ENCODE results near the gene PPP1R12C.
"Not testable (repeated sequence)": the region's sequence is repeated elsewhere in the genome, so short reads cannot be mapped to it uniquely, and the experiment has no call there.

Gene PPP1R12C

DNA sequence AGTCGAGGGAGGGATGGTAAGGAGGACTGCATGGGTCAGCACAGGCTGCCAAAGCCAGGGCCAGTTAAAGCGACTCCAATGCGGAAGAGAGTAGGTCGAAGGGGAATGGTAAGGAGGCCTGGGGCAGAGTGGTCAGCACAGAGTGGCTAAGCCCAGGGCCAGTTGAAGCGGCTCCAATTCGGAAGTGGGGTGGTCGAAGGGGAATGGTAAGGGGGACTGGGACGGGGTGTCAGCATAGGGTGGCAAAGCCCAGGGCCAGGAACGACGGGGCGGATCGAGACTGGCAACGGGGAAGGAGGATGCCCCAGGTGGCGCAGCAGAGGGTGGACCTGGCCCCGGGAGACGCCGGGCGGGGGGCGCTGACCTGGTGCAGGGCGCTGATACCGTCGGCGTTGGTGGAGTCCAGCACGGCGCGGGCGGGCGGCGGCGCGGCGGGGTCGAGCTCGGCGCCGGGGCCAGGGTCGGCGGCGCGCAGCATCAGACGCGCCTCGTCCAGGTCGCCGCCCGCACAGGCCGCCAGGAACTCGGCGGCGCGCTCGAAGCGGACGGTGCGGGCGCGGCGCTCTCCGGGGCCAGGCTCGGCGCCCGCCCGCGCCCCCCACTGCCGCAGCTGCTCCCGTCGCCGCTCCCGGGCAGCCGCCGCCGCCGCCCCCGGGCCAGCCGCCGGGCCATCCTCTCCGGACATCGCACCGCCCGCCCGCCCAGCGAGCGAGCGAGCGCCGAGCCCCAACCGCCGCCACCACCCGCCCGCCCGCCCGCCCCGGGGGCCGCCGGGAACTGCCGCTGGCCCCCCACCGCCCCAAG is at the start of gene PPP1R12C:
Gene PPP1R12C, minus strand, starts transcription at position 779 of the 804 bp plus-strand sequence. Its CDS starts 94 bp downstream, at position 685.
- no peak for DNase-seq

DNA sequence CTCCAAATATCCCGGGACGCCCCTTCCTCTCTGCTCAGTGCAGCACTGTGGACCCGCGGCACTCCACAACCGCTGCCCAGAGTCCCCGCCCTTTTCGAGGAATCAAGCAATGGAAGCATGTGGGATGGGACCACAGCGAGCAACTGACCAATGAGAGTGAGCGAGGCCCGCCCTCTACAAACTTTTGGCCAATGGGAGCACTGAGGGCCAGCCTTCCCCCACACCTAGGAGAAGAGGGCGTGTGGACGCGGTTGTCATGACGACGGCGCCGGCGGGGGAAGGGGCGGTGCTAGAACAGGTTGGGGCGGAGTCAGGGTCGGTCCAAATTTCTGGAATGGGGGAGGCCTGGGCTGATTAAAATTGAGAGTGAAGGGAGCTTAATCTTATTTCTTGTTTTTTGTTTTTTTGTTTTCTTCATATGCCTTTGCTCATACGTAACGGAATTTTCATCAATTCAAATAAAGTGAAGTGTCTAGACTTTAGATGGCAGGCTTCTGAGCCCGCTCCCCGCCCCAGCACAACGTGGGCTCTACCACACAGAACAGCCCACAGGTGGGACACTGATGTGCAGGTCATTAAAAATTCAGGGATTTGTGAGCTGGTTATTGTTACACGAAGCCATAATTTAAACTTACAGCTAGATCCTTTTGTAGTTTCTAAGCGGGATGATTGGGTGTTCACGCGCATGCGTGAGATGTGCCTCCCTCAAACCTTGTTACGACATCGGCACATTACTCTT is 49.3 kb upstream of the PPP1R12C start, which contains the start of gene DNAAF3:
Gene DNAAF3, minus strand, starts transcription at position 84 of the 739 bp plus-strand sequence. CDS start 200 bp downstream, outside the sequence.
- peak; percentile 95 to 96 for DNase-seq

- DNase-seq = peak; percentile 58 to 60
These were observed 48.6 kb upstream of the PPP1R12C start for GRCh38 chr19:55165952-55166529.

DNA sequence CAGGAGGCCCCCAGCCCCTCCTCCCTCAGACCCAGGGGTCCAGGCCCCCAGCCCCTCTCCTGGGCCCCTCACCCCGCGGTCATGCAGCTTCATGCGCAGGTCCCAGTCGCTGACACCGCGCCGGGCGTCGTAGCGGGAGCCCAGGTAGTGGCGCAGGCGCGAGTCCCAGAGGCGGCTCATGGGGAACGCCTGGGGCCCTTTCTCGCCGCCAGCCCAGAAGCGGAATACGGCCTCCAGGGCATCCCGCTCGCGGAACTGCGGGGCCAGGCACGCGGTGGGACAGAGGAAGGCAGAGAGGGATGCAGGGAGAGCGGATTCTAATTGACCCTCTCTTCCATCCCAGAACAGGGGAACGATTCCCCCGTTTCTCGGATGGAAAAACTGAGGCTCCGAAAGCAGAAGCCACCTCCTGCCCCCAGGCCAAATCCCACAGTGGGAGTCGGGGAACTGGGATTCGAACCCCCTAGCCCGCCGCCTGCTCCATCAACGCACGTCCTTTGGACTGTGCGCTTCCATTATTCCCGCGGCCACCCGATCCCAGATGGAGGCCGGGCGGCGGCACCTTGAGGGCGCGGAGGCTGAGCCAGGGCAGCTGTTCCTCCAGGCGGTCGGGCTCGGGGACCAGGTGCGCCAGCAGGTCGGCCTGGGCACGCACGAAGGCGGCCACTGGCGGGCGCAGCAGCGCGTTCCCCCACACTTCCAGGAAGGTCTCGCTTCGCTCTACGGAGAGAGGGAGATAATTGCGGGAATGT is 44.3 kb upstream of the PPP1R12C start:
- no peak for DNase-seq

- DNase-seq = no peak
These were observed 43.5 kb upstream of the PPP1R12C start for GRCh38 chr19:55160986-55161365.

- peak; percentile 87 to 91 for DNase-seq
These were observed 42.9 kb upstream of the PPP1R12C start for GRCh38 chr19:55160128-55160985.

DNA sequence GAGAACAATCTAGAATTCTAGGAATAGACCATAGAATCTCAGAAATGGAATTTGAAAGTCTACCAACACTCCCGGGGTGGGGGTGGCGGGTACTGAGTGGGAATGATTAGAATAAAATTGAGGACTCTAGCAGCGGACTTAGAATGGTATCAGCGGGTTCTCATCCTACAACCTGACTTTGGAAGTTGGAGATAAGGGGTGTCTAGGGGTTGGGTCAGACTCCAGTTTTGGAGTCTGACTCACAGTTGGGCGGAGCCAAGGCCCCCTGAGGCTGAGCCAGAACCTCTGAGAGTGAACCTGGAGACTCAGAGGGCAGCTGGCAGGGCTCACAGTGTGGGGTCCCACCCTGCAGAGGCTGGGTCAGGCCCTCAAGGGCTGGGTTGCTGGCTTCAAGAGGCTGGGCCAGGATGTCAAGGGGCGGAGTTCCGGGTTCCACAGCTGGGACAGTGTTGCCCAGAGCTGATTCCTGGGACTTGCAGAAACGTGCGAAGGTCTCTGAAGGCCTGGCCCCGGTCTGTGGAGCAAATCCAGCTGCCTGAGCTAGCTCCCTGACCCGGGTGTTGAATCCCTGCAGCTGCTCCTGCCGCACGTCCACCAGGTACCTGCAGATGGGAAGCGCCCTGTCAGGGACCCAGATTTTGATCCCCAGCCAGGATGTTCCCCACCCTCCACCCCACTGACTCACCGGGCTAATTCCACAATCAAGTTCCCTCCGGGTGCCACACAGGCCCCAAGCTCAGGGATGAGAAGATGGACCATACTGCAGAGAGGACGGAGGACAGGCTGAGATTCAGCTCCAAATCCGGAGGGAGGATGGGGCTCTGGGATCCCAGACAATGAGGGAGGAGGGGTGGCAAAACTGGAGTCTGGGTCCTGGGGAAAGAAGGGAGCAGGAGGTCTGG is 41.7 kb upstream of the PPP1R12C start:
- no peak for DNase-seq

- no peak for DNase-seq
These were observed 41.0 kb upstream of the PPP1R12C start for GRCh38 chr19:55158423-55158822.

- no peak for DNase-seq
These were observed 39.8 kb upstream of the PPP1R12C start, which contains the start of gene TNNI3 for GRCh38 chr19:55157064-55157908. TSS of gene TNNI3 (minus strand) at chr19:55157732. CDS start at chr19:55157589, 143 bp downstream.

- peak; percentile 70 to 79 for DNase-seq
These were observed 39.0 kb upstream of the PPP1R12C start for GRCh38 chr19:55156202-55157063.

DNA sequence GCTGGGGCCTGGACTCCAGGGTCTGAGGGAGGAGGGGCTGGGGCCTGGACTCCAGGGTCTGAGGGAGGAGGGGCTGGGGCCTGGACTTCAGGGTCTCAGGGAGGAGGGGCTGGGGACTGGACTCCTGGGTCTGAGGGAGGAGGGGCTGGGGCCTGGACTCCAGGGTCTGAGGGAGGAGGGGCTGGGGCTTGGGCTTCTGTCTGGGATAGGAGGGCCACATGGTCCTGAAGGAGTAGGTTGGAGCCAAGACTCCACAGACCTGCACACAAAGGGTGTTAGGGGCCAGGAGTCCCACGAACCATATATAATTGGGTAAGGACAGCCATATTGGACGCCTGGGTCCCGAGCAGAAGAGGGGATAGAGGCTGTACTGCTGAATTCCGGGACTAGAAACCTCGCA is 38.3 kb upstream of the PPP1R12C start:
- not testable (repeated sequence) for DNase-seq

DNA sequence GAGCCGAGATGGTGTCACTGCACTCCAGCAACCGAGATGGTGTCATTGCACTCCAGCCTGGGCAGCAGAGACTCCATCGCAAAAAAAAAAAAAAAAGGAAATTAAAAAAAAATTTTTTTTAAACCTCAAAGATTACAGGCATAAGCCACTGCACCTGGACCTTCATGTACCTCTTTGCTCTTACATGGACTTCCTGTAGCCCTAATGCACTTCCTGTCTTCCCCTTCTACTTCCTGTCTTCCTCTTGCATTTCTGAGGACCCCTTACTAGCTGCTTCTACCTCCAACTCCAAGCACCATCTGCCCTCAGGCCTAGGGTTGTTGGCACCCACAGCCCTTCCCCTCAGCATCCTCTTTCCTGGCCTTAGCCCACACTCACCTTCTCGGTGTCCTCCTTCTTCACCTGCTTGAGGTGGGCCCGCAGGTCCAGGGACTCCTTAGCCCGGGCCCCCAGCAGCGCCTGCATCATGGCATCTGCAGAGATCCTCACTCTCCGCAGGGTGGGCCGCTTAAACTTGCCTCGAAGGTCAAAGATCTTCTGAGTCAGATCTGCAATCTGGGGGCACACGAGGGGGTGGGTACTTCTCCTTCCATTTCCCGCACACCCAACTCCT is 36.3 kb upstream of the PPP1R12C start:
- no peak for DNase-seq

- DNase-seq = peak in 1 of 2 experiments; percentile 12
These were observed 34.6 kb upstream of the PPP1R12C start for GRCh38 chr19:55152017-55152416.

- DNase-seq = no peak
These were observed 31.9 kb upstream of the PPP1R12C start, which contains the start of gene TNNT1 for GRCh38 chr19:55149078-55150003. TSS of gene TNNT1 (minus strand) at chr19:55149206. CDS start at chr19:55147157, 2,049 bp downstream.

- DNase-seq = no peak
These were observed 30.3 kb upstream of the PPP1R12C start for GRCh38 chr19:55147545-55148251.

GRCh38 chr19:55146705-55147273 is 29.4 kb upstream of the PPP1R12C start:
- peak; percentile 47 to 51 for DNase-seq
